HG02973 (cell line): ENCODE measurements around the gene ZMYND15.
"Not testable (repeated sequence)": the region's sequence is repeated elsewhere in the genome, so short reads cannot be mapped to it uniquely, and the experiment has no call there.

Source experiments
- ATAC-seq: cut with Tn5 transposase; IDR thresholded peaks from one replicate; pipeline ENCODE4 v1.9.1; 2021; ENCODE audit warnings: moderate library complexity; ENCODE audit not compliant: unreplicated experiment

ZMYND15 gene

GRCh38 chr17:4739122-4740024 is at the start of gene ZMYND15, which contains the start of gene CXCL16:
TSS of gene ZMYND15 (plus strand) at chr17:4739833. CDS start at chr17:4740549, 716 bp downstream.
TSS of gene CXCL16 (minus strand) at chr17:4739928. CDS start at chr17:4739339, 589 bp downstream.
- ATAC-seq = peak; percentile 48

- not testable (repeated sequence) for ATAC-seq
Observed at GRCh38 chr17:4689872-4690271, 49.8 kb upstream of the ZMYND15 start.

GRCh38 chr17:4690745-4691144 is 48.9 kb upstream of the ZMYND15 start:
- ATAC-seq = no peak

- ATAC-seq = no peak
Observed at GRCh38 chr17:4691686-4692085, 47.9 kb upstream of the ZMYND15 start.

- no peak for ATAC-seq
Observed at GRCh38 chr17:4693416-4693815, 46.2 kb upstream of the ZMYND15 start.

GRCh38 chr17:4696437-4696805 is 43.2 kb upstream of the ZMYND15 start:
- no peak for ATAC-seq

GRCh38 chr17:4699401-4700056 is 40.1 kb upstream of the ZMYND15 start:
- not testable (repeated sequence) for ATAC-seq

GRCh38 chr17:4701116-4701515 is 38.5 kb upstream of the ZMYND15 start:
- ATAC-seq = no peak

GRCh38 chr17:4703330-4703691 is 36.3 kb upstream of the ZMYND15 start:
- ATAC-seq = no peak

GRCh38 chr17:4704574-4704907 is 35.1 kb upstream of the ZMYND15 start:
- not testable (repeated sequence) for ATAC-seq

GRCh38 chr17:4704991-4705390 is 34.6 kb upstream of the ZMYND15 start:
- no peak for ATAC-seq

GRCh38 chr17:4706121-4706520 is 33.5 kb upstream of the ZMYND15 start:
- no peak for ATAC-seq

- ATAC-seq = no peak
Observed at GRCh38 chr17:4708436-4708835, 31.2 kb upstream of the ZMYND15 start.

- peak; percentile 72 for ATAC-seq
Observed at GRCh38 chr17:4709794-4710692, 29.6 kb upstream of the ZMYND15 start, which contains the start of gene ARRB2. TSS of gene ARRB2 (plus strand) at chr17:4710632. CDS start at chr17:4710722, 90 bp downstream.

GRCh38 chr17:4710693-4711634 is 28.7 kb upstream of the ZMYND15 start:
- ATAC-seq = no peak

GRCh38 chr17:4711661-4712181 is 27.9 kb upstream of the ZMYND15 start:
- ATAC-seq = no peak

GRCh38 chr17:4712526-4712925 is 27.1 kb upstream of the ZMYND15 start:
- no peak for ATAC-seq

GRCh38 chr17:4714340-4715062 is 25.1 kb upstream of the ZMYND15 start:
- not testable (repeated sequence) for ATAC-seq
